Measurements from ENCODE around the gene SOS2.

Gene SOS2

DNA sequence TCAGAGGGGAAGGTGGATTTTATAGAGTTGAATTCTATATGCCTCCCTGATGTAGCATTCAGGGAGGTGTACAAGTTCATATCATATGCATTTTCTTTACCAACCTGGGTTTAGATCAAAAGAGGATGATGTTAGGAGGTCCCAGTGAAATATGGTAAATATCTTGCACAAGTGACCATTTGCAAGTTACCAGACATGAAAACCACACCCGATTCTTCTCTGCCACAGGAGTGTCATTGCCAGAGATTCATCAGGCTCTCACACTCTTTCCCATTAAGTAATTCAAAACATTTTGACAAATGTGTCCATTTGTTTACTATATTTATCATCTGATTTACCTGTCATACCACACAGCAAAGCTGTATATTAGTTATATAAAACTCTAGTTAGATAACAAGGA is 159.0 kb downstream of the SOS2 start:
- Histone ChIP-seq H4K20me1 (ENCODE audit: insufficient read depth, low read length) (no peaks in the 10 kb centered on the region), H3F3A (ENCODE audit: insufficient read depth, low read length) (no peaks in the 10 kb centered on the region), H3K79me2 (ENCODE audit: low read length) (no peaks in the 10 kb centered on the region), H2AFZ (ENCODE audit: low read length) (no peak overlapping the region), H3K9ac (ENCODE audit: low read length) (no peak overlapping the region), H3K9me2 (replicated peaks; ENCODE audit: insufficient read depth, low read length) (no peaks in the 10 kb centered on the region), H3K4me1 (ENCODE audit: low read length) (no peaks in the 10 kb centered on the region), H3K4me3 (ENCODE audit: low read length) (no peak overlapping the region), H3K4me2 (ENCODE audit: low read depth, low read length) (no peak overlapping the region), H3K27ac (ENCODE audit: low read length) (no peak overlapping the region), H3K27me3 (replicated peaks; ENCODE audit: insufficient read depth, low read length) (no peaks in the 10 kb centered on the region), H3K9me3 (replicated peaks; ENCODE audit: insufficient read depth, low read length) (no peaks in the 10 kb centered on the region), H3K36me3 (replicated peaks; ENCODE audit: insufficient read depth, low read length) (no peaks in the 10 kb centered on the region)
- TF ChIP-seq EZH2 (optimal IDR thresholded peaks at IDR 0.05; ENCODE audit: low read depth, low read length) = no peak
- no peak for TF ChIP-seq EZH2phosphoT487 (IDR thresholded peaks at IDR 0.05; ENCODE audit: low read length)
- TF ChIP-seq, protein P1, sequence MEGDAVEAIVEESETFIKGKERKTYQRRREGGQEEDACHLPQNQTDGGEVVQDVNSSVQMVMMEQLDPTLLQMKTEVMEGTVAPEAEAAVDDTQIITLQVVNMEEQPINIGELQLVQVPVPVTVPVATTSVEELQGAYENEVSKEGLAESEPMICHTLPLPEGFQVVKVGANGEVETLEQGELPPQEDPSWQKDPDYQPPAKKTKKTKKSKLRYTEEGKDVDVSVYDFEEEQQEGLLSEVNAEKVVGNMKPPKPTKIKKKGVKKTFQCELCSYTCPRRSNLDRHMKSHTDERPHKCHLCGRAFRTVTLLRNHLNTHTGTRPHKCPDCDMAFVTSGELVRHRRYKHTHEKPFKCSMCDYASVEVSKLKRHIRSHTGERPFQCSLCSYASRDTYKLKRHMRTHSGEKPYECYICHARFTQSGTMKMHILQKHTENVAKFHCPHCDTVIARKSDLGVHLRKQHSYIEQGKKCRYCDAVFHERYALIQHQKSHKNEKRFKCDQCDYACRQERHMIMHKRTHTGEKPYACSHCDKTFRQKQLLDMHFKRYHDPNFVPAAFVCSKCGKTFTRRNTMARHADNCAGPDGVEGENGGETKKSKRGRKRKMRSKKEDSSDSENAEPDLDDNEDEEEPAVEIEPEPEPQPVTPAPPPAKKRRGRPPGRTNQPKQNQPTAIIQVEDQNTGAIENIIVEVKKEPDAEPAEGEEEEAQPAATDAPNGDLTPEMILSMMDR (IDR thresholded peaks at IDR 0.05; ENCODE audit: low read length) = no peak
- no peak for DNase-seq

DNA sequence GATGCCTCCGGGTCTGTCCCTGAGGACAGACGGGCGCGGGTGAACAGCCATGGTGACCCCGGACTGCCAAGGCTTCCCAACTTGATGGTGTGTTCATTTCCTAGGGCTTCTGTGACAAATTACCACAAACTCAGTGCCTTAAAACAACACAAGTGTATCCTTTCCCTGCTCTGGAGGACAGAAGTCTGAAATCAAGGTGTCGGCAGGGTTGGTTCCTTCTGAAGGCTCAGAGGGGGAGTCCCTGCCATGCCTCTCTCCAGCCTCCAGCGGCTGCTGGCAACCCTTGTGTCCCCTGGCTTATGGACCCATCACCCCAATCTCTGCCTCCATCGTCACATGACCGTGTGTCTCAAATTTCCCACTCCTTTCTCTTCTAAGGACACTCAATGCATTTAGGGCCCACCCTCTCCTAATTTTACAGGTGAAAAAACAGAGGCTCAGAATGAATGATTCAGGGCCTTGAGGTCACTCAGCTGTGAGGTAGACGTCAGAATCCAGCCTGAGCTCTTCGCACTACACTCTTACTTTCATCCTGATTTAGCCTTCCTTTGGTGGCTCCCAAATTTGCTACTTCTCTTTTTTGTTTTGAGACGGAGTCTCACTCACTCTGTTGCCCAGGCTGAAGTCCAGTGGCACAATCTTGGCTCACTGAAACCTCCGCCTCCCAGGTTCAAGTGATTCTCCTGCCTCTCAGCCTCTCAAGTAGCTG is 160.4 kb downstream of the SOS2 start:
- H3K4me3 ChIP-seq (ENCODE audit: low read length) = no peak overlapping the region
- TF ChIP-seq EZH2 (optimal IDR thresholded peaks at IDR 0.05; ENCODE audit: low read depth, low read length) (no peak), EZH2phosphoT487 (IDR thresholded peaks at IDR 0.05; ENCODE audit: low read length) (no peak)
- TF ChIP-seq, protein P1 (IDR thresholded peaks at IDR 0.05; ENCODE audit: low read length) = no peak
- no peak overlapping the region for H3K4me2 ChIP-seq (ENCODE audit: low read depth, low read length)
- H3K27ac ChIP-seq (ENCODE audit: low read length) = no peak overlapping the region
- H3K79me2 ChIP-seq (ENCODE audit: low read length) = no peaks in the 10 kb centered on the region
- H3K9ac ChIP-seq (ENCODE audit: low read length) = no peak overlapping the region
- peaks cover 10% of the 10 kb centered on the region for H3K4me1 ChIP-seq (ENCODE audit: low read length)
- H3K9me3 ChIP-seq (replicated peaks; ENCODE audit: insufficient read depth, low read length) = no peaks in the 10 kb centered on the region
- no peak for DNase-seq
- H2AFZ ChIP-seq (ENCODE audit: low read length) = no peak overlapping the region
- no peaks in the 10 kb centered on the region for H3K27me3 ChIP-seq (replicated peaks; ENCODE audit: insufficient read depth, low read length)
- H4K20me1 ChIP-seq (ENCODE audit: insufficient read depth, low read length) = no peaks in the 10 kb centered on the region
- H3K36me3 ChIP-seq (replicated peaks; ENCODE audit: insufficient read depth, low read length) = no peaks in the 10 kb centered on the region
- H3F3A ChIP-seq (ENCODE audit: insufficient read depth, low read length) = no peaks in the 10 kb centered on the region
- H3K9me2 ChIP-seq (replicated peaks; ENCODE audit: insufficient read depth, low read length) = no peaks in the 10 kb centered on the region

DNA sequence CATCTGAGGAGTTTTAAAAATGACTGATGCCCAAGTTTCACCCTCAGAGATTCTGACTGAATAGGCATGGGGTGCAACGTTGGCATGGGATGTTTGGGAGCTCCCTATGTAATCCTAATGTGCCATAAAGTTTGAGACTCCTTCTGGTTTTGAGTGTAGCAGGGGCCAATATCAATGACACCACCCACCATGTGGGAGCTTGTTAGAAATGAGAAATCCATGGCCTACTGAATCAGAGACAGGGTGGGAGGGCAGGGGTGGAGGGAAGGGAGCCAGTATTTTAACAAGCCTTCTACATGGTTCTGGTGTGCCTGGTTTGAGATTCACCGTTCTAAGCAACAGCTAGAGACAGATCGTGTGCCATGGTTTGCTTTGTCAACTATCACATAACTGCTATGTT is 161.1 kb downstream of the SOS2 start:
- TF ChIP-seq EZH2 (optimal IDR thresholded peaks at IDR 0.05; ENCODE audit: low read depth, low read length) (no peak), EZH2phosphoT487 (IDR thresholded peaks at IDR 0.05; ENCODE audit: low read length) (no peak)
- TF ChIP-seq, protein P1 (IDR thresholded peaks at IDR 0.05; ENCODE audit: low read length) = no peak
- H3K79me2 ChIP-seq (ENCODE audit: low read length) = no peaks in the 10 kb centered on the region
- no peaks in the 10 kb centered on the region for H4K20me1 ChIP-seq (ENCODE audit: insufficient read depth, low read length)
- H3K27me3 ChIP-seq (replicated peaks; ENCODE audit: insufficient read depth, low read length) = no peaks in the 10 kb centered on the region
- H2AFZ ChIP-seq (ENCODE audit: low read length) = no peak overlapping the region
- DNase-seq = no peak
- no peak overlapping the region for H3K27ac ChIP-seq (ENCODE audit: low read length)
- 0 out of 2 replicates have a peak, but pooled peaks cover 5% of the 10 kb centered on the region for H3F3A ChIP-seq (ENCODE audit: insufficient read depth, low read length)
- H3K4me3 ChIP-seq (ENCODE audit: low read length) = no peak overlapping the region
- H3K9ac ChIP-seq (ENCODE audit: low read length) = no peak overlapping the region
- no peaks in the 10 kb centered on the region for H3K9me3 ChIP-seq (replicated peaks; ENCODE audit: insufficient read depth, low read length)
- no peak overlapping the region for H3K4me2 ChIP-seq (ENCODE audit: low read depth, low read length)
- H3K9me2 ChIP-seq (replicated peaks; ENCODE audit: insufficient read depth, low read length) = no peaks in the 10 kb centered on the region
- no peaks in the 10 kb centered on the region for H3K36me3 ChIP-seq (replicated peaks; ENCODE audit: insufficient read depth, low read length)
- H3K4me1 ChIP-seq (ENCODE audit: low read length) = peaks cover 18% of the 10 kb centered on the region

Data from MM.1S (cell line).